C4-2B (cell line): ENCODE measurements around the gene KCNQ1.

Experiments
- H3K27ac ChIP-seq: fragments of 450-650 bp; 2 replicates; pipeline ENCODE4 v1.5.1; 2017
- CTCF ChIP-seq: fragments of 450-650 bp; conservative IDR thresholded peaks from 2 replicates; pipeline ENCODE4 v1.5.1; 2017; ENCODE audit warnings: mild to moderate bottlenecking
- ZFX ChIP-seq: fragments of 450-650 bp; IDR thresholded peaks from 2 replicates; pipeline ENCODE4 v1.6.1; 2017

KCNQ1 gene

GRCh38 chr11:2406451-2406850 is 38.4 kb upstream of the KCNQ1 start:
- TF ChIP-seq CTCF (no peak), ZFX (no peak)
- H3K27ac ChIP-seq = no peak overlapping the region

GRCh38 chr11:2406878-2407410 is 37.9 kb upstream of the KCNQ1 start:
- TF ChIP-seq CTCF (no peak), ZFX (no peak)

GRCh38 chr11:2408671-2409070 is 36.1 kb upstream of the KCNQ1 start:
- TF ChIP-seq CTCF = no peak
- H3K27ac ChIP-seq = no peak overlapping the region

More at GRCh38 chr11:2406878-2407410, 37.9 kb upstream of the KCNQ1 start:
- no peak overlapping the region for H3K27ac ChIP-seq

- TF ChIP-seq CTCF = no peak
- TF ChIP-seq ZFX = no peak
- no peak overlapping the region for H3K27ac ChIP-seq
Measured at GRCh38 chr11:2409126-2409525, 35.7 kb upstream of the KCNQ1 start.

GRCh38 chr11:2409611-2410468 is 35.0 kb upstream of the KCNQ1 start:
- TF ChIP-seq ZFX (no peak), CTCF (no peak)
- H3K27ac ChIP-seq = no peak overlapping the region

GRCh38 chr11:2410616-2411015 is 34.2 kb upstream of the KCNQ1 start:
- no peak overlapping the region for H3K27ac ChIP-seq
- TF ChIP-seq ZFX (no peak), CTCF (no peak)

- no peak overlapping the region for H3K27ac ChIP-seq
- TF ChIP-seq CTCF (no peak), ZFX (no peak)
Measured at GRCh38 chr11:2411446-2412305, 33.1 kb upstream of the KCNQ1 start.
